Measurements from ENCODE around the gene CBY3.
"Not testable (repeated sequence)": the region's sequence is repeated elsewhere in the genome, so short reads cannot be mapped to it uniquely, and the experiment has no call there.

The CBY3 gene

DNA sequence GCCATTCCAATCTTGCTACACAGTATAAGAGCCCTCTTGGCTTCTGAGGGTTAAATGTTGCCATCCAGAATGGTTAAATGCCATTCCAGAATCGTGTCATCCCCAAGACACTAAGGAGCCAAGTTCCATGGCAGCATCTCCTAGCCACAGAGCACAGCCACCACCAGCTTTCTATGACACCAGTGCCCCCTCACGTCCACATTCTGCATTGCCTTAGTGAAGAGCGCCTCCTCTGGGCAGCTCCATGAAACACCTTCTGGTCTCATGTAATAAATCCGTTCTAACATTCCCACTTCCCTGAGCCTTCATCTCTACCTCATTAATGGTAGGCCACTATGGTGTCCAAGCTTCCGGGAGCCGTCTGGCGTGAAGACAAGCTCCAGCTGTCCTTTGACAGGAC lies 12.4 kb downstream of the CBY3 start:
- DNase-seq (ENCODE audit: low spot score): peak; percentile 57

DNA sequence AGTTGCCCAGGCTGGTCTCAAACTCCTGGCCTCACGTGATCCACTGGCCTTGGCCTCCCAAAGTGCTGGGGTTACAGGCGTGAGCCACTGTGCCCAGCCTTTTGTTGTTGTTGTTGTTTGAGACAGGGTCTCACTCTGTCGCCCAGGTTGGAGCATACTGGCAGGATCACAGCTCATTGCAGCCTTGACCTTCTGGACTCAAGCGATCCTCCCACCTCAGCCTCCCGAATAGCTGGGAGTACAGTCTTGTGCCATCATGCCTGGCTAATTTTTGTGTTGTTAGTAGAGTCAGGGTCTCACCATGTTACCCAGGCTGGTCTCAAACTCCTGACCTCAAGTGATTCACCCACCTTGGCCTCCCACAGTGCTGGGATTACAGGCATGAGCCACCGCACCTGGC lies 19.2 kb downstream of the CBY3 start:
- DNase-seq (ENCODE audit: low spot score): not testable (repeated sequence)

- DNase-seq (ENCODE audit: low spot score): peak; percentile 25
Measured at GRCh38 chr5:179658179-179658856, 22.5 kb downstream of the CBY3 start.

GRCh38 chr5:179657302-179658178 lies 23.3 kb downstream of the CBY3 start:
- not testable (repeated sequence) for DNase-seq (ENCODE audit: low spot score)

DNA sequence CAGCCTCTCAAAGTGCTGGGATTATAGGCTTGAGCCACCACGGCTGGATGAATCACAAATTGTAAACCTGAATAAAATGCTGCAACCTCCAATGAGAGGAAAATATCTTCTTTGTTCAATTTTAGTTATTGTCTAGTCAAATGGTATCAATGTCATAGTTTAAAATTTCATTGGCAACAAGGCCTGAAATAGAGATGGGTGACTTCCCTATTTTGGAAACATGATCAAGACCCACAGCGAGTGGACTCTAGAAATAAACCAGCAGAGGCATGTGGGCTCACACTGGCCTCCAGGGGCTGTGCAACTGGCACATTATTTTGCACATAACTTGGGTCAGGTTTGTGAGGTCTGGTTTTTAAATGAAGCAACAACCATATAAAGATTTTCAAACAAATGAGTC lies 27.7 kb downstream of the CBY3 start:
- DNase-seq (ENCODE audit: low spot score): not testable (repeated sequence)

GRCh38 chr5:179650245-179650644 lies 30.6 kb downstream of the CBY3 start:
- not testable (repeated sequence) for DNase-seq (ENCODE audit: low spot score)

DNA sequence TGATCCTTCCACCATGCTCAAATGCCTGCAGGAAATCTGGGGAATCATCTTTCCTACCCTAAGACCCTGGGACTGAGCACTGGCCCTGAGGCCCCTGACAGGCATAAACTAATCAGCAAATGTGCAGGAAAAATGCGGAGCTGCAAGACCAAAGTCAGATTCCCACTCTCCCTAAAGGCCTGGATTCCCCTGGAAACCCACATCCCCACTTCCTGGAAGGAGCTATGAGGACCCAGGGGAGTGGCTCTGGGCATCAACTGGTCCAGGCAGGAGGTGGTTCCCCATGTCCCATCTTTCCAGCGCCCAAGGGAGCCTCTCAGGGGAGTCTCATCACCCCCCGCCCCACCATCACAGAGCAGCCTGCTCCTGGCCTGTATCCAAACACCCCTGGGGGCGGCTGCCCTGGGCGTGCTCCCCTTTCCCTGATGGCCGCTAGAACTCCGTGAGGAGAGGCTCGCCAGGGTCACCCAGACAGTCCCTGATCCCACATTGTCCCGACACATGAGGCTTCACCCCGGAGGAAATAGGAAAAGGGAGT lies 31.6 kb downstream of the CBY3 start:
- not testable (repeated sequence) for DNase-seq (ENCODE audit: low spot score)

DNA sequence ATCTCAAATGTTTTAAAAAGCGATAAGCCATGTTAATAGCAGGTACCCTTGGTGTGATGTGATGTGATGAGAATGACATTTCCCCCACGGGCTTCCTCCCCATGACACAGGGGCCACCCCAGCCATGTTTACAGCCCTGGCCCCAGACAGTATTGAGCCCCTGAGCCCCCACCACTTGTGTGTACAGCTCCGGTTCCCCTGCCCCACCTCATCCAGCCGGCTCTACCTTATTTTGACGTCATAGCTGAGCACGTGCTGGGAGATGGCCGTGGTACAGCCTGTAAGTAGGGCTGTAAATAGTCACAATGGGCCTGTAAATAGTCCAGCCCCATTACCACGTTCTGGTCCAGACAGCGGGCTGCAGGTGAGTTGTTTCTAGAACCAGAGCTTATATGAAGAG lies 32.4 kb downstream of the CBY3 start:
- no peak for DNase-seq (ENCODE audit: low spot score)

DNA sequence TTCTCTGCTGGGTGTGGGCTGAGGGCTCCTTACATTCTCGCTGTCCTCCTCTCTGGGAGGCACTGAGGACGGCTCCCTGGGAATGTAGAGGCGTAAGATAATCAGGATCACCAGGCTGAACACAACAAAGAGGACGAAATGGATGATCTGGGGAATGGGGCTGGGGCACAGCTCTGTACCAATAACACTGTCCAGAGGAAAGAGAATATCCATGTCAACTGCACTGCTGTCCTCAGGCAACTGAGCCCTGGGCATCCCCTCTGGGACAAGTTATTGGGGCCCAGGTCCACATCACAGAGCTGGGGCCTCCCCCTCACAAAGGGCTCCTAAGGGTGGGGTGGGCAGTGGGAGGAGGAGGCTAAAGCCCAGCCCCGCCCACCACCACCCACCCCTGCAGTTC lies 36.1 kb downstream of the CBY3 start:
- DNase-seq (ENCODE audit: low spot score): not testable (repeated sequence)

- DNase-seq (ENCODE audit: low spot score): not testable (repeated sequence)
Measured at GRCh38 chr5:179643141-179643920, 37.5 kb downstream of the CBY3 start.

DNA sequence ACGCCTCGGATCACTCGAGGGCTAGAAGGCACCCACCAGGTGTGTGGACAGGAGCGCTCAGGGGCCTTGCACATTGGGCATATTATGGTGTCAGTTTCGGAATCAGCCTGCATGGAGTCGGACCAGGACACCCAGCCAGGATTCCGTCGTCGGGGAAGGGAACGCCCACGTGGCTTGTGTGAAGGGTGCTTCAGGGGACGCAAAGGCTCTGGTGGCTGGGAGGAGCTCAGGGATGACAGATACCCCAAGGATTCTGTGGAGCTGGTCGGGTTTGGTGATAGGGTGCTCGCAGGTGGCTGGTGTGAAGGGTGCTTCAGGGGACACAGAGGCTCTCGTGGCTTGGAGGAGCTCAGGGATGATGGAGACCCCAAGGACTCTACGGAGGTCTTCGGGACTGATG lies 38.2 kb downstream of the CBY3 start:
- not testable (repeated sequence) for DNase-seq (ENCODE audit: low spot score)

DNA sequence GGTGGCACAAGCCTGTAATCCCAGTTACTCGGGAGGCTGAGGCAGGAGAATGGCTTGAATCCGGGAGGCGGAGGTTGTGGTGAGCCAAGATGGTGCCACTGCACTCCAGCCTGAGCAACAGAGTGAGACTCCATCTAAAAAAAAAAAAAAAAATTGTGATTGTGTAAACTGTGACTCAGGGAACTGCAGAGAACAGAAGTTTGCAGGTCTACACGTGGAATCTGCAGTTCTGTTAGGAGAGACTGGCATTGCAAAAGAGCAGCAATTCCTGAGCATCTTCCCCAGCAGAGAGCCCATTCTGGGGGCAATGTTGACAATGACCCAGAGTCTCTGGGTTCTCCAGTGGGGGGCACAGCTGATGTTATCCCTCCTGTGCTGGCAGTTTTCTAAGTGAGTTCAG lies 39.1 kb downstream of the CBY3 start:
- DNase-seq (ENCODE audit: low spot score): not testable (repeated sequence)

DNA sequence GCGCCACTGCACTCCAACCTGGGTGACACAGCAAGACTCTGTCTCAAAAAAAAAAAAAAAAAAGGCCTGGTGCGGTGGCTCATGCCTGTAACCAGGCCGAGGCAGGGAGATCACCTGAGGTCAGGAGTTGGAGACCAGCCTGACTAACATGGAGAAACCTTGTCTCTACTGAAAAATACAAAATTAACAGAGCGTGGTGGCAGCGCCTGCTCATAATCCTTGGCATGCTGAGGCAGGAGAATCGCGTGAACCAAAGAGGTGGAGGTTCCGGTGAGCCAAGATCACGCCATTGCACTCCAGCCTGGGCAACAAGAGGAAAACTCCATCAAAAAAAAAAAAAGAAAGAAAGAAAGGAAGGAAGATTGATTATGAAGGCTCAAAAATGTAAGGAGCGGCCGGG lies 41.5 kb downstream of the CBY3 start:
- not testable (repeated sequence) for DNase-seq (ENCODE audit: low spot score)

GRCh38 chr5:179634370-179635172 lies 46.3 kb downstream of the CBY3 start:
- DNase-seq (ENCODE audit: low spot score): not testable (repeated sequence)

DNA sequence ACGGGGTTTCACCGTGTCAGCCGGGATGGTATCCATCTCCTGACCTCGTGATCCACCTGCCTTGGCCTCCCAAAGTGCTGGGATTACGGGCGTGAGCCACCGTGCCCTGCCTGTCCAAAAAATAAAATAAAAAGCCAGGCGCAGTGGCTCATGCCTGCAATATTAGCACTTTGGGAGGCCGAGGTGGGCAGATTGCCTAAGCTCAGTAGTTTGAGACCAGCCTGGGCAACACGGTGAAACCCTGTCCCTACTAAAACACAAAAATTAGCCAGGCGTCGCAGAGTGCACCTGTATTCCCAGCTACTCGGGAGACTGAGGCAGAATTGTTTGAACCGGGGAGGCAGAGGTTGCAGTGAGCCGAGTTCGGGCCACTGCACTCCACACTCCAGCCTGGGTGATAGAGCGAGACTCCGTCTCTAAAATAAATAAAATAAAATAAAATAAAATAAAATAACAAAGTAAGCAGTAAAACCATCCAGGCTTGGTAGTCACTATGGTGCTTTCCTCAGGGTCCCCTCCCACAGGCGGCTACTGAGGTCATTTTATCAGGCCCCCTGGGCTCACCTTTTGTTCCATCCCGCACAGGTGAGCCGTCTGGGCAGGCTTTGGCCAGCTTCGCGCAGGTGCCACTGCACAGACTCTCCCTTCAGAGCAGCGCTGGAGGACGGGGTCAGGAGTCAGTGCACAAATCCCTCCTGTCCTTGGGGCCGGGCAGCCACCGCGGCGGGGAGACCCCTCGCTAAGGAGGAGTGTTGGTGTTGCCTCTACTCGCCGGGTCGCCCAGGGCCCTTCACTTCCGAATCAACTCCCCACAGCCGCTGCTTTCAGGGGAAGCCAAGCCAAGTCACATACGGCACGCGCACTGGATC lies 47.1 kb downstream of the CBY3 start:
- DNase-seq (ENCODE audit: low spot score): not testable (repeated sequence)

Measured in cerebellar cortex (tissue), 1 donor.